Activated CD4-positive, alpha-beta T cell treated with anti-CD3 and anti-CD28 coated beads for 24 hours (primary cell): ENCODE data around the gene LMAN1.

Experiments used
- DNase-seq, 2 donors: peaks; one replicate each; pipeline ENCODE4 v3.0.0-alpha.2; 2020; ENCODE audit warnings: low read depth in 2 of 2

The LMAN1 gene

GRCh38 chr18:59303656-59304195, 55.3 kb downstream of the LMAN1 start:
- no peak for DNase-seq

GRCh38 chr18:59303006-59303405, 56.1 kb downstream of the LMAN1 start:
- no peak for DNase-seq

- no peak for DNase-seq
Measured at GRCh38 chr18:59301929-59302328, 57.1 kb downstream of the LMAN1 start.

GRCh38 chr18:59300676-59301285, 58.3 kb downstream of the LMAN1 start:
- no peak for DNase-seq

- DNase-seq: no peak
Measured at GRCh38 chr18:59298871-59299270, 60.2 kb downstream of the LMAN1 start.

GRCh38 chr18:59293317-59293716, 65.7 kb downstream of the LMAN1 start:
- DNase-seq: no peak

- no peak for DNase-seq
Measured at GRCh38 chr18:59286341-59286740, 72.7 kb downstream of the LMAN1 start.

- DNase-seq: no peak
Measured at GRCh38 chr18:59282341-59282740, 76.7 kb downstream of the LMAN1 start.

- no peak for DNase-seq
Measured at GRCh38 chr18:59279722-59280121, 79.3 kb downstream of the LMAN1 start.

- DNase-seq: no peak
Measured at GRCh38 chr18:59279193-59279592, 79.9 kb downstream of the LMAN1 start.

- DNase-seq: no peak
Measured at GRCh38 chr18:59278793-59279192, 80.3 kb downstream of the LMAN1 start.
